Measurements from ENCODE around the gene RUNX2. TPM values are rescaled to one million over a fixed set of nuclear protein-coding genes. Genes with fewer than 3 reads are reported as not detected.

The RUNX2 gene
- polyA plus RNA-seq, 1 donor (not counting 4 experiments of a cell fraction or from before 2014, with no cell fraction given), result 1.4 TPM

GRCh38 chr6:45592991-45593390 lies 264.9 kb downstream of the RUNX2 start:
- no peaks in the 10 kb centered on the region for H4K20me1 ChIP-seq (ENCODE audit: control insufficient read depth, extremely low read depth, insufficient read depth, low read length)
- H3K4me3 ChIP-seq (ENCODE audit: control insufficient read depth in 2 of 3, extremely low read depth in 1 of 3, insufficient read depth in 2 of 3, low read depth in 1 of 3, low read length in 3 of 3), result no peak overlapping the region
- H3K9ac ChIP-seq (ENCODE audit: control insufficient read depth, extremely low read depth, insufficient read depth, low read length), result no peak overlapping the region
- no peaks in the 10 kb centered on the region for H3K9me3 ChIP-seq (ENCODE audit: control insufficient read depth, low read depth, low read length)
- no peak overlapping the region for H2AFZ ChIP-seq (ENCODE audit: control insufficient read depth, low read length)
- no peak overlapping the region for H3K27ac ChIP-seq (ENCODE audit: control insufficient read depth, insufficient read depth, low read length)
- no peaks in the 10 kb centered on the region for H3K27me3 ChIP-seq (ENCODE audit: control insufficient read depth, extremely low read depth, insufficient read depth, low read length)
- FAIRE-seq, result no peak
- TF ChIP-seq EZH2 (IDR thresholded peaks at IDR 0.05; ENCODE audit: low read length), result no peak
- TF ChIP-seq, protein P1, sequence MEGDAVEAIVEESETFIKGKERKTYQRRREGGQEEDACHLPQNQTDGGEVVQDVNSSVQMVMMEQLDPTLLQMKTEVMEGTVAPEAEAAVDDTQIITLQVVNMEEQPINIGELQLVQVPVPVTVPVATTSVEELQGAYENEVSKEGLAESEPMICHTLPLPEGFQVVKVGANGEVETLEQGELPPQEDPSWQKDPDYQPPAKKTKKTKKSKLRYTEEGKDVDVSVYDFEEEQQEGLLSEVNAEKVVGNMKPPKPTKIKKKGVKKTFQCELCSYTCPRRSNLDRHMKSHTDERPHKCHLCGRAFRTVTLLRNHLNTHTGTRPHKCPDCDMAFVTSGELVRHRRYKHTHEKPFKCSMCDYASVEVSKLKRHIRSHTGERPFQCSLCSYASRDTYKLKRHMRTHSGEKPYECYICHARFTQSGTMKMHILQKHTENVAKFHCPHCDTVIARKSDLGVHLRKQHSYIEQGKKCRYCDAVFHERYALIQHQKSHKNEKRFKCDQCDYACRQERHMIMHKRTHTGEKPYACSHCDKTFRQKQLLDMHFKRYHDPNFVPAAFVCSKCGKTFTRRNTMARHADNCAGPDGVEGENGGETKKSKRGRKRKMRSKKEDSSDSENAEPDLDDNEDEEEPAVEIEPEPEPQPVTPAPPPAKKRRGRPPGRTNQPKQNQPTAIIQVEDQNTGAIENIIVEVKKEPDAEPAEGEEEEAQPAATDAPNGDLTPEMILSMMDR (optimal IDR thresholded peaks at IDR 0.05 in 1 of 3, IDR thresholded peaks at IDR 0.05 in 1 of 3, conservative IDR thresholded peaks at IDR 0.05 in 1 of 3; ENCODE audit: extremely low read depth in 1 of 3, insufficient read depth in 2 of 3, low read length in 3 of 3), result no peak
- no peaks in the 10 kb centered on the region for H3K36me3 ChIP-seq (ENCODE audit: control insufficient read depth in 2 of 2, extremely low read depth in 1 of 2, insufficient read depth in 2 of 2, low read length in 2 of 2)
- dilution Hi-C loops (cut with MboI; ENCODE audit: extremely low pct_ligation_motif_present, low sequenced_read_pairs), result no loop called here
- H3K4me2 ChIP-seq (ENCODE audit: control insufficient read depth, extremely low read depth, insufficient read depth, low read depth, low read length), result no peak overlapping the region
- H3K9me1 ChIP-seq (ENCODE audit: control insufficient read depth, extremely low read depth, insufficient read depth, low read length), result no peaks in the 10 kb centered on the region
- H3K79me2 ChIP-seq (ENCODE audit: control insufficient read depth, insufficient read depth, low read length), result no peaks in the 10 kb centered on the region
- DNase-seq (ENCODE audit: low read depth, low spot score), result no peak
- peaks cover 38% of the 10 kb centered on the region for H3K4me1 ChIP-seq (ENCODE audit: control insufficient read depth, extremely low read depth, insufficient read depth, low read length)

GRCh38 chr6:45595010-45595851 lies 267.1 kb downstream of the RUNX2 start:
- no peaks in the 10 kb centered on the region for H4K20me1 ChIP-seq (ENCODE audit: control insufficient read depth, extremely low read depth, insufficient read depth, low read length)
- DNase-seq (ENCODE audit: low read depth, low spot score) (no peak), FAIRE-seq (no peak)
- H3K4me3 ChIP-seq (ENCODE audit: control insufficient read depth in 2 of 3, extremely low read depth in 1 of 3, insufficient read depth in 2 of 3, low read depth in 1 of 3, low read length in 3 of 3), result no peak overlapping the region
- H3K9ac ChIP-seq (ENCODE audit: control insufficient read depth, extremely low read depth, insufficient read depth, low read length), result no peak overlapping the region
- H3K4me2 ChIP-seq (ENCODE audit: control insufficient read depth, extremely low read depth, insufficient read depth, low read depth, low read length), result no peak overlapping the region
- no peaks in the 10 kb centered on the region for H3K9me1 ChIP-seq (ENCODE audit: control insufficient read depth, extremely low read depth, insufficient read depth, low read length)
- no peaks in the 10 kb centered on the region for H3K36me3 ChIP-seq (ENCODE audit: control insufficient read depth in 2 of 2, extremely low read depth in 1 of 2, insufficient read depth in 2 of 2, low read length in 2 of 2)
- H3K4me1 ChIP-seq (ENCODE audit: control insufficient read depth, extremely low read depth, insufficient read depth, low read length), result peaks cover 26% of the 10 kb centered on the region
- no peaks in the 10 kb centered on the region for H3K79me2 ChIP-seq (ENCODE audit: control insufficient read depth, insufficient read depth, low read length)
- no peaks in the 10 kb centered on the region for H3K9me3 ChIP-seq (ENCODE audit: control insufficient read depth, low read depth, low read length)
- no peak overlapping the region for H3K27ac ChIP-seq (ENCODE audit: control insufficient read depth, insufficient read depth, low read length)
- H2AFZ ChIP-seq (ENCODE audit: control insufficient read depth, low read length), result no peak overlapping the region
- dilution Hi-C loops (cut with MboI; ENCODE audit: extremely low pct_ligation_motif_present, low sequenced_read_pairs), result no loop called here
- H3K27me3 ChIP-seq (ENCODE audit: control insufficient read depth, extremely low read depth, insufficient read depth, low read length), result no peaks in the 10 kb centered on the region
- TF ChIP-seq EZH2 (IDR thresholded peaks at IDR 0.05; ENCODE audit: low read length), result no peak
- TF ChIP-seq, protein P1 (optimal IDR thresholded peaks at IDR 0.05 in 1 of 3, IDR thresholded peaks at IDR 0.05 in 1 of 3, conservative IDR thresholded peaks at IDR 0.05 in 1 of 3; ENCODE audit: extremely low read depth in 1 of 3, insufficient read depth in 2 of 3, low read length in 3 of 3), result no peak
